Caco-2 (cell line): ENCODE measurements around the gene S100A3. TPM values are rescaled to one million over a fixed set of nuclear protein-coding genes. Genes with fewer than 3 reads are reported as not detected.

Experiments used
- Bru-seq: library from RNA; stranded (reverse); fragments of 400-500 nt; gene quantifications from one replicate; lab custom pipeline; 2021; lab: Mats Ljungman, UMichigan
- BruChase-seq, 2 experiments: library from RNA; stranded (reverse); fragments of 400-500 nt; gene quantifications; one replicate each; lab custom pipeline; 2021; lab: Mats Ljungman, UMichigan
- BruUV-seq: library from RNA; stranded (reverse); fragments of 400-500 nt; replicated peaks from 2 replicates; lab custom pipeline; 2021; lab: Mats Ljungman, UMichigan
- CTCF ChIA-PET: fragments of 300-600 bp; sonication (Branson Sonifier 250); formaldehyde crosslinking; loops from one replicate; lab custom pipeline; 2022; ENCODE audit warnings: antibody characterized with exemption; lab: Charles Lee
- POLR2A ChIA-PET: fragments of 300-600 bp; sonication (Branson Sonifier 250); formaldehyde crosslinking; loops from one replicate; lab custom pipeline; 2022; ENCODE audit warnings: antibody characterized with exemption; lab: Charles Lee
- DNase-seq, 2 experiments: peaks; one replicate each; pipeline versions ENCODE4 v3.0.0 to v3.0.0-alpha.2; 2020 to 2022
- H3K27me3 ChIP-seq: replicated peaks from 2 replicates; pipeline ENCODE4 v1.6.0; 2011; ENCODE audit warnings: low read length; ENCODE audit not compliant: control insufficient read depth, insufficient read depth
- H3K36me3 ChIP-seq: 2 replicates; pipeline ENCODE4 v1.5.1; 2011; ENCODE audit warnings: low read length; ENCODE audit not compliant: control insufficient read depth, insufficient read depth
- H3K4me1 ChIP-seq: fragments of 250-450 bp; sonication (Bioruptor Pico); 2 replicates; pipeline ENCODE4 v1.5.1; 2020; ENCODE audit warnings: mild to moderate bottlenecking
- H3K4me3 ChIP-seq: 2 replicates; pipeline ENCODE4 v1.5.1; 2011; ENCODE audit warnings: low read depth, mild to moderate bottlenecking, control low read depth, low read length
- H3K9me3 ChIP-seq: fragments of 250-450 bp; sonication (Bioruptor Pico); 2 replicates; pipeline ENCODE4 v1.5.1; 2020; ENCODE audit warnings: mild to moderate bottlenecking, moderate library complexity
- H3K27ac Mint-ChIP-seq: one replicate; pipeline ENCODE4 v1.8.0; 2022; ENCODE audit warnings: mixed read lengths; ENCODE audit not compliant: unreplicated experiment
- H3K27me3 Mint-ChIP-seq: one replicate; pipeline ENCODE4 v1.8.0; 2022; ENCODE audit warnings: mixed read lengths; ENCODE audit not compliant: insufficient read depth, unreplicated experiment
- H3K36me3 Mint-ChIP-seq: one replicate; pipeline ENCODE4 v1.8.0; 2022; ENCODE audit warnings: mild to moderate bottlenecking, mixed read lengths; ENCODE audit not compliant: insufficient read depth, unreplicated experiment
- H3K4me1 Mint-ChIP-seq: one replicate; pipeline ENCODE4 v1.8.0; 2022; ENCODE audit warnings: low read depth, mixed read lengths; ENCODE audit not compliant: unreplicated experiment
- H3K4me3 Mint-ChIP-seq: one replicate; pipeline ENCODE4 v1.8.0; 2022; ENCODE audit warnings: mild to moderate bottlenecking, moderate library complexity, mixed read lengths; ENCODE audit not compliant: unreplicated experiment
- H3K9me3 Mint-ChIP-seq: one replicate; pipeline ENCODE4 v1.8.0; 2022; ENCODE audit warnings: mixed read lengths; ENCODE audit not compliant: unreplicated experiment
- CTCF ChIP-seq, 2 experiments: fragments of 200-600 bp in 1 of 2; IDR thresholded peaks; 1 replicate in 1 of 2; 2 replicates in 1 of 2; pipeline versions ENCODE4 v1.5.1 to v1.8.0; 2011 to 2022; ENCODE audit warnings: antibody characterized with exemption in 1 of 2, control low read depth in 1 of 2, inconsistent platforms in 1 of 2, low read depth in 1 of 2, low read length in 1 of 2, mild to moderate bottlenecking in 1 of 2, moderate library complexity in 1 of 2; ENCODE audit not compliant: insufficient read depth in 1 of 2, severe bottlenecking in 1 of 2, unreplicated experiment in 1 of 2
- intact Hi-C: fragments of 100-400 bp; cut with micrococcal nuclease; formaldehyde crosslinking; loops from one replicate; pipeline ENCODE4 v1.10.0; 2022; ENCODE audit not compliant: unreplicated experiment
- long read RNA-seq: library from polyadenylated mRNA; stranded (forward); transcript quantifications from one replicate; pipeline ENCODE4 v2.0.0, GENCODE V29; 2022
- total RNA-seq: library from RNA; stranded (reverse); gene quantifications from 2 replicates; pipeline ENCODE4 v1.2.3, GENCODE V29; 2022

The S100A3 gene
- total RNA-seq (0.61 and 0.84 TPM in 2 replicates), Bru-seq, nascent RNA (percentile 23 among the genes with signal in this experiment), BruChase-seq, experiment 1, labeled RNA remaining after a 2-hour chase (not detected), BruChase-seq, experiment 2, labeled RNA remaining after a 6-hour chase (not detected)
- long read RNA-seq, partial matches to known transcripts = 0 of 4 reads
- long read RNA-seq, other reads (novel, unspliced or antisense) = 0 of 4 reads

- H3K36me3 ChIP-seq = no peaks in the 10 kb centered on the region
- no peaks in the 10 kb centered on the region for H3K9me3 Mint-ChIP-seq
- H3K36me3 Mint-ChIP-seq = peaks cover 6% of the 10 kb centered on the region
- H3K9me3 ChIP-seq = no peaks in the 10 kb centered on the region
- no TSS peak for BruUV-seq
- ChIA-PET CTCF (interaction anchor here (1.2 kb wide), 1 partner anchor 28 kb away, joined by 3 read pairs; no protein-coding TSS in a partner anchor), POLR2A (interaction anchor here (0.9 kb wide), 1 partner anchor 29 kb away, joined by 3 read pairs; no protein-coding TSS in a partner anchor)
- TF ChIP-seq CTCF (IDR thresholded peaks at IDR 0.05; ENCODE audit: insufficient read depth in 1 of 2, low read depth in 1 of 2, low read length in 1 of 2, severe bottlenecking in 1 of 2, unreplicated experiment in 1 of 2) = no peak
- no peak within 1 kb of the TSS for H3K4me3 ChIP-seq
- intact Hi-C loops = no loop called here
- H3K27me3 ChIP-seq = no peaks in the 10 kb centered on the region
- DNase-seq = no peak
- no peak within 1 kb of the TSS for H3K4me3 Mint-ChIP-seq
- H3K4me1 ChIP-seq = peaks cover 65% of the 10 kb centered on the region
- peaks cover 61% of the 10 kb centered on the region for H3K4me1 Mint-ChIP-seq
- peak within 1 kb of the TSS; percentile 95 for H3K27ac Mint-ChIP-seq
- H3K27me3 Mint-ChIP-seq = no peaks in the 10 kb centered on the region
Measured at GRCh38 chr1:153548722-153549688, at the start of gene S100A3. Gene S100A3, minus strand, starts transcription at chr1:153549258. Its CDS starts 773 bp downstream, at chr1:153548485.

GRCh38 chr1:153598309-153599172 lies 49.5 kb upstream of the S100A3 start:
- no peaks in the 10 kb centered on the region for H3K9me3 ChIP-seq
- H3K27me3 ChIP-seq = no peaks in the 10 kb centered on the region
- intact Hi-C loops = loop anchor here (2.0 kb wide), 1 partner anchor 14 kb away; the partner anchor contains the start of gene S100A16
- H3K4me1 Mint-ChIP-seq = no peaks in the 10 kb centered on the region
- no TSS peak for BruUV-seq
- no peak overlapping the region for H3K27ac Mint-ChIP-seq
- no peak overlapping the region for H3K4me3 ChIP-seq
- no peak for DNase-seq
- no peaks in the 10 kb centered on the region for H3K9me3 Mint-ChIP-seq
- CTCF ChIA-PET = interaction anchor here (0.8 kb wide), 1 partner anchor 29 kb away, joined by 3 read pairs; the partner anchor contains the start of gene S100A13
- H3K4me1 ChIP-seq = no peaks in the 10 kb centered on the region
- no peak overlapping the region for H3K4me3 Mint-ChIP-seq
- no peaks in the 10 kb centered on the region for H3K27me3 Mint-ChIP-seq
- TF ChIP-seq CTCF (IDR thresholded peaks at IDR 0.05; ENCODE audit: insufficient read depth in 1 of 2, low read depth in 1 of 2, low read length in 1 of 2, severe bottlenecking in 1 of 2, unreplicated experiment in 1 of 2) = no peak
- H3K36me3 ChIP-seq = no peaks in the 10 kb centered on the region
- POLR2A ChIA-PET = no interaction called here
- H3K36me3 Mint-ChIP-seq = no peaks in the 10 kb centered on the region
